CD4-positive, alpha-beta T cell treated with Interleukin-4 for 1 hour (primary cell): Measurements from ENCODE around the gene P4HA1.
"Not testable (repeated sequence)": the region's sequence is repeated elsewhere in the genome, so short reads cannot be mapped to it uniquely, and the experiment has no call there.

ENCODE experiments used
- DNase-seq, 2 donors: peaks; one replicate each; pipeline ENCODE4 v3.0.0-alpha.2; 2020 to 2022

Gene P4HA1

GRCh38 chr10:73042130-73042529 is 54.5 kb downstream of the P4HA1 start:
- no peak for DNase-seq

- no peak for DNase-seq
Observed at GRCh38 chr10:73039635-73040034, 57.0 kb downstream of the P4HA1 start.

- DNase-seq: not testable (repeated sequence)
Observed at GRCh38 chr10:73036285-73036684, 60.4 kb downstream of the P4HA1 start.

- no peak for DNase-seq
Observed at GRCh38 chr10:73032536-73032935, 64.1 kb downstream of the P4HA1 start.

- DNase-seq: not testable (repeated sequence)
Observed at GRCh38 chr10:73026623-73027022, 70.0 kb downstream of the P4HA1 start.

- DNase-seq: not testable (repeated sequence)
Observed at GRCh38 chr10:73023455-73024070, 73.1 kb downstream of the P4HA1 start.

- DNase-seq: not testable (repeated sequence)
Observed at GRCh38 chr10:73022961-73023360, 73.7 kb downstream of the P4HA1 start.

- not testable (repeated sequence) for DNase-seq
Observed at GRCh38 chr10:73021538-73022164, 75.0 kb downstream of the P4HA1 start.

- DNase-seq: no peak
Observed at GRCh38 chr10:73021050-73021449, 75.6 kb downstream of the P4HA1 start.

- DNase-seq: no peak
Observed at GRCh38 chr10:73019100-73019499, 77.6 kb downstream of the P4HA1 start.

GRCh38 chr10:73018632-73019031 is 78.0 kb downstream of the P4HA1 start:
- DNase-seq: no peak

- DNase-seq: no peak
Observed at GRCh38 chr10:73017955-73018480, 78.6 kb downstream of the P4HA1 start.

GRCh38 chr10:73015779-73016178 is 80.9 kb downstream of the P4HA1 start:
- no peak for DNase-seq

GRCh38 chr10:73003822-73004221 is 92.8 kb downstream of the P4HA1 start:
- DNase-seq: no peak

GRCh38 chr10:73000973-73001372 is 95.7 kb downstream of the P4HA1 start:
- DNase-seq: no peak

GRCh38 chr10:72997099-72997498 is 99.6 kb downstream of the P4HA1 start:
- no peak for DNase-seq

- not testable (repeated sequence) for DNase-seq
Observed at GRCh38 chr10:72995459-72995858, 101.2 kb downstream of the P4HA1 start.

- not testable (repeated sequence) for DNase-seq
Observed at GRCh38 chr10:72989771-72990170, 106.9 kb downstream of the P4HA1 start.

GRCh38 chr10:72984618-72985017 is 112.0 kb downstream of the P4HA1 start:
- DNase-seq: not testable (repeated sequence)

GRCh38 chr10:72981882-72982529 is 114.7 kb downstream of the P4HA1 start:
- no peak for DNase-seq

GRCh38 chr10:72981028-72981881 is 115.4 kb downstream of the P4HA1 start:
- DNase-seq: no peak

GRCh38 chr10:72980348-72980747 is 116.3 kb downstream of the P4HA1 start:
- no peak for DNase-seq

GRCh38 chr10:72979709-72980108 is 117.0 kb downstream of the P4HA1 start:
- DNase-seq: no peak
